Measurements from ENCODE around the gene MEGF11.

MEGF11 gene

GRCh38 chr15:65918945-65919344, 334.6 kb downstream of the MEGF11 start:
- no peaks in the 10 kb centered on the region for H3K36me3 ChIP-seq (ENCODE audit: control insufficient read depth, insufficient read depth, low read length)
- no peak overlapping the region for H3K27ac ChIP-seq (ENCODE audit: insufficient read depth, low read depth, low read length, poor library complexity, severe bottlenecking)
- 96 to 100% methylated on average over 5 of the region's 5 CpGs for WGBS, 2 experiments
- no peaks in the 10 kb centered on the region for H3K27me3 ChIP-seq (ENCODE audit: control insufficient read depth, insufficient read depth, low read length, poor library complexity, severe bottlenecking)
- H3K9me3 ChIP-seq (ENCODE audit: control insufficient read depth, low read length) = no peaks in the 10 kb centered on the region
- no peak overlapping the region for H3K4me3 ChIP-seq (ENCODE audit: insufficient read depth, low read depth, low read length)
- H3K4me1 ChIP-seq (ENCODE audit: control insufficient read depth, insufficient read depth, low read length) = peaks cover 15% of the 10 kb centered on the region

DNA sequence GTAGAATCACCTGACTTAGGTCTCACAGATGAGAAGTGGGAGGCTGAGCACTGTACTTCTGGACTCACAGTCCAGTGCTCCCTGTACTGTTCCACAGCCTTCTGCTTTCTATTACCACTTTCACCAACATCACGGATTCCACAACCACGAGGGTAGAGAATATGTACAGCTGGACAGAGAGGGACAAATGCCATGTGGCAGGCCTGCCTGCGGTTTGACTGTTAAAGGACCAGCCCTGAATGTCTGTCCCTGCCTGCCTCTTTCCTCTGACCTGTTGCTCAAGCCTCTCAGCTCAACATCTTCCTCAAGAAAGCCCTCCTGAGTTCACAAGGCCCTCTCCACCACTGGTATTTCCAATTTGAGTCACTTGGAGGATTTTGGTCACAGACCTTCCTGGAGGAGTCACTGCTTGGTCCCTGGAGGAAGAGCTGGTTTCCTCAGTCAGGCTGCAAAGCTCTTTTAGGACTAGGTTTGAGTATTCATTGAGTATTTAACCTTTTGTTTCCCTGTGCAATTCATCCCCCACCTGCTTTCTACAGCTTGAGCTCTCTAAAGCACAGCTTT, 335.1 kb downstream of the MEGF11 start:
- Histone ChIP-seq H3K36me3 (ENCODE audit: control insufficient read depth, insufficient read depth, low read length) (no peaks in the 10 kb centered on the region), H3K4me3 (ENCODE audit: insufficient read depth, low read depth, low read length) (no peak overlapping the region), H3K4me1 (ENCODE audit: control insufficient read depth, insufficient read depth, low read length) (peaks cover 15% of the 10 kb centered on the region), H3K27me3 (ENCODE audit: control insufficient read depth, insufficient read depth, low read length, poor library complexity, severe bottlenecking) (no peaks in the 10 kb centered on the region), H3K27ac (ENCODE audit: insufficient read depth, low read depth, low read length, poor library complexity, severe bottlenecking) (no peak overlapping the region), H3K9me3 (ENCODE audit: control insufficient read depth, low read length) (no peaks in the 10 kb centered on the region)
- 91 to 100% methylated on average over 3 of the region's 3 CpGs for WGBS, 2 experiments

DNA sequence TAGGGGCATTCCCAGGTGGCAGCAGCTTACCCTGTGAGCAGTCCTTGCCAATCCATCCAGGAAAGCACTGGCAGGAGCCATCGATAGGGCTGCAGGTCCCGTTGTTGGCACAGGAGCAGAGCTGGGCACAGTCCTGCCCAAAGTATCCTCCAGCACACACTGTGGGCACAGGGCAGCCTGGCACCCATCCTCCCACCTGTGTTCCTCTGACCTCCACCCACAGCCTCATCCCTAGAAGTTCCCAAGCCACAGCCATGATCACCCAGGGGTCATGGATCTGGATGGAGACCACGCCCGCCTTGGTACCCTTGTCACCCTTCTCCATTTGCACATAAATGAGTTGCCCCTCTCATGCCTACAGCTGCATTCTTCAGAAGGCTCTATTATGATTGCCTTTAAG, 335.6 kb downstream of the MEGF11 start:
- Histone ChIP-seq H3K4me1 (ENCODE audit: control insufficient read depth, insufficient read depth, low read length) (peaks cover 15% of the 10 kb centered on the region), H3K36me3 (ENCODE audit: control insufficient read depth, insufficient read depth, low read length) (no peaks in the 10 kb centered on the region), H3K9me3 (ENCODE audit: control insufficient read depth, low read length) (no peaks in the 10 kb centered on the region), H3K4me3 (ENCODE audit: insufficient read depth, low read depth, low read length) (no peak overlapping the region), H3K27ac (ENCODE audit: insufficient read depth, low read depth, low read length, poor library complexity, severe bottlenecking) (no peak overlapping the region), H3K27me3 (ENCODE audit: control insufficient read depth, insufficient read depth, low read length, poor library complexity, severe bottlenecking) (no peaks in the 10 kb centered on the region)
- 91 to 92% methylated on average over 4 of the region's 4 CpGs for WGBS, 2 experiments

DNA sequence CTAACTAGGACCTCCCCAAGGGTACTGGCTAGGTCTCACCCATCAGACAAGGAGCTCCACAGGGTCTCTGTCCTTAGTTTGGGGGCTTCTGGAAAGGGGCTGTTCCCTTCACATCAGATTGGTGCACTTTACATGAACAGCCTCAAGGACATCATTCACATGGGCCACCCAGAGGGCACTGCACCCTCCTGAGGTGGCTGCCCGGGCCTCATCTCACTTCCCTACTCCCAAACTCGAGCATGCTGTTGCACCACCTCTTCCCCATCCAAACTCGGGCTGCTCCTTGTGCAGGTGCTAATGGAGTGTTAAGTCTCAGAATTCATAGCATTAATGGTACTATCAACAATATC, 336.2 kb downstream of the MEGF11 start:
- WGBS, 2 experiments = 89 to 93% methylated on average over 3 of the region's 3 CpGs
- Histone ChIP-seq H3K4me1 (ENCODE audit: control insufficient read depth, insufficient read depth, low read length) (peaks cover 15% of the 10 kb centered on the region), H3K4me3 (ENCODE audit: insufficient read depth, low read depth, low read length) (no peak overlapping the region), H3K27ac (ENCODE audit: insufficient read depth, low read depth, low read length, poor library complexity, severe bottlenecking) (no peak overlapping the region), H3K9me3 (ENCODE audit: control insufficient read depth, low read length) (no peaks in the 10 kb centered on the region), H3K36me3 (ENCODE audit: control insufficient read depth, insufficient read depth, low read length) (no peaks in the 10 kb centered on the region), H3K27me3 (ENCODE audit: control insufficient read depth, insufficient read depth, low read length, poor library complexity, severe bottlenecking) (no peaks in the 10 kb centered on the region)

DNA sequence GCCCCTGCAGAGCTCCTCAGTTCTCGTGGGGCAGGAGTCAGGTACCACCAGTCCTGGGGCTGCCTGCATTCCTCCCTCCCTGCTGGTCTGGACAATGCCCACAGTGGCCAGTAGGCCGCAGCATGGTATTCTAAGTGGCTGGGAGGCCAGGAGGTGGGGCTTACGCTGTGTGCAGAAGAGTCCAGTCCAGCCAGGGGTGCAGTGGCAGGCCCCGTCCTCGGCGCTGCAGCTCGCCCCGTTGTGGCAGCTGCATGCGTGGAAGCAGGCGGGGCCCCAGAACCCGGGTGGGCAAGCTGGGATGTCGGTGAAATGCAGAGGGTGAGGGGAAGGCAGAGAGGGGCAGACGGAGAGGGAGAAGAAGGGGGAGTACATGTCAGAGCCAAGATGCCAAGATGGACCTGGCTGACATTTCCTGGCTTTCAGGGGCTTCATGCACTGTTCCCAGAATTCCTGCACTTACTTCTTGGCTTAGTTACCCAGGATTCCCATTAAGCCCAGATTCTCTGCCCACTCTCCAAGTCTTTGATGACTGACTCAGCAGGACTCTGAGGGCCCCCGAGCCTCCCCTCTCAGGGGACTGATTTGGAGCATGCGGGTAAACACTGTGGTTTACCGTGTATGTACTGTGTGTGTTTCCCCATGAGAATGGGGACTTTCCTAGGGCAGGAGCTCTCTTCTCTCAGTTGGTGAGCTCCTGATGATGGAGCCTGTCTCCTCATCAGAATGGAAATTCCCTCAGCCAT, 336.7 kb downstream of the MEGF11 start:
- 57 to 61% methylated on average over 16 of the region's 16 CpGs for WGBS, 2 experiments
- H3K27ac ChIP-seq (ENCODE audit: insufficient read depth, low read depth, low read length, poor library complexity, severe bottlenecking) = no peak overlapping the region
- H3K36me3 ChIP-seq (ENCODE audit: control insufficient read depth, insufficient read depth, low read length) = no peaks in the 10 kb centered on the region
- peaks cover 9% of the 10 kb centered on the region for H3K4me1 ChIP-seq (ENCODE audit: control insufficient read depth, insufficient read depth, low read length)
- H3K9me3 ChIP-seq (ENCODE audit: control insufficient read depth, low read length) = no peaks in the 10 kb centered on the region
- no peaks in the 10 kb centered on the region for H3K27me3 ChIP-seq (ENCODE audit: control insufficient read depth, insufficient read depth, low read length, poor library complexity, severe bottlenecking)
- no peak overlapping the region for H3K4me3 ChIP-seq (ENCODE audit: insufficient read depth, low read depth, low read length)

GRCh38 chr15:65916041-65916663, 337.4 kb downstream of the MEGF11 start:
- peak overlapping the region; percentile 33 for H3K27ac ChIP-seq (ENCODE audit: insufficient read depth, low read depth, low read length, poor library complexity, severe bottlenecking)
- no peaks in the 10 kb centered on the region for H3K36me3 ChIP-seq (ENCODE audit: control insufficient read depth, insufficient read depth, low read length)
- peaks cover 9% of the 10 kb centered on the region for H3K4me1 ChIP-seq (ENCODE audit: control insufficient read depth, insufficient read depth, low read length)
- H3K9me3 ChIP-seq (ENCODE audit: control insufficient read depth, low read length) = no peaks in the 10 kb centered on the region
- WGBS, 2 experiments = 93 to 94% methylated on average over 7 of the region's 7 CpGs
- no peak overlapping the region for H3K4me3 ChIP-seq (ENCODE audit: insufficient read depth, low read depth, low read length)
- H3K27me3 ChIP-seq (ENCODE audit: control insufficient read depth, insufficient read depth, low read length, poor library complexity, severe bottlenecking) = no peaks in the 10 kb centered on the region

GRCh38 chr15:65914981-65915925, 338.3 kb downstream of the MEGF11 start:
- Histone ChIP-seq H3K27me3 (ENCODE audit: control insufficient read depth, insufficient read depth, low read length, poor library complexity, severe bottlenecking) (no peaks in the 10 kb centered on the region), H3K36me3 (ENCODE audit: control insufficient read depth, insufficient read depth, low read length) (no peaks in the 10 kb centered on the region), H3K4me1 (ENCODE audit: control insufficient read depth, insufficient read depth, low read length) (peaks cover 9% of the 10 kb centered on the region), H3K27ac (ENCODE audit: insufficient read depth, low read depth, low read length, poor library complexity, severe bottlenecking) (no peak overlapping the region), H3K9me3 (ENCODE audit: control insufficient read depth, low read length) (no peaks in the 10 kb centered on the region), H3K4me3 (ENCODE audit: insufficient read depth, low read depth, low read length) (no peak overlapping the region)
- WGBS, 2 experiments = 93 to 94% methylated on average over 8 of the region's 8 CpGs

- Histone ChIP-seq H3K27me3 (ENCODE audit: control insufficient read depth, insufficient read depth, low read length, poor library complexity, severe bottlenecking) (no peaks in the 10 kb centered on the region), H3K9me3 (ENCODE audit: control insufficient read depth, low read length) (no peaks in the 10 kb centered on the region), H3K4me1 (ENCODE audit: control insufficient read depth, insufficient read depth, low read length) (peaks cover 9% of the 10 kb centered on the region), H3K27ac (ENCODE audit: insufficient read depth, low read depth, low read length, poor library complexity, severe bottlenecking) (no peak overlapping the region), H3K36me3 (ENCODE audit: control insufficient read depth, insufficient read depth, low read length) (no peaks in the 10 kb centered on the region), H3K4me3 (ENCODE audit: insufficient read depth, low read depth, low read length) (no peak overlapping the region)
- 88% methylated on average over 4 of the region's 4 CpGs for WGBS, 2 experiments
Measured at GRCh38 chr15:65914386-65914785, 339.2 kb downstream of the MEGF11 start.

DNA sequence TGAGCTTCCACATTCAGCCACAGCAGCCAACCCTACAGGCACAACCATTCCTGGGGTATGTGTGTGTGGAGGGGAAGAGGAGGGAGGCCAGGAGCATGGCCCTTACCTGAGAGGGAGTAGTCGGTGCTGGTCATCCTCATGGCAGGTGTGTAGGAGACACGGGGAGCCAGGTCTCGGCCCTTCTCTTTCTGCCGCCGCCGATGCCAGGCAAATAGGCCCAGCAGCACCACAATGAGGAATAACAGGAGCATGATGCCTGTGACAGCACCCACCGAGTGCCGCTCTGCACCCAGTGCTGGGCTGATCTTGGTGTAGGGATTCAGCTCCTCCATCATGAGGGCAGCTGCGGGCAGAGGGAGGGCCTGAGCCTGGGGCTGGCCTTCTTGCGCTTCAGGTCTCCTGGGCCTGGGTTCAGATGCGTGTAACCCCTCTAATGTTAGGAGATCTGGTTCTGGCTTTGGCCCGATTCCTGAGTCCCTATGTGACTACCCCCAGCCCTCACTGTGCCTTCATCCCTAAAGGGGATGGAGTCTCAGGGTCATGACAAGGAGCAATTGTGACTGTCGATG, 339.8 kb downstream of the MEGF11 start:
- Histone ChIP-seq H3K27ac (ENCODE audit: insufficient read depth, low read depth, low read length, poor library complexity, severe bottlenecking) (no peak overlapping the region), H3K4me1 (ENCODE audit: control insufficient read depth, insufficient read depth, low read length) (peaks cover 9% of the 10 kb centered on the region), H3K4me3 (ENCODE audit: insufficient read depth, low read depth, low read length) (no peak overlapping the region), H3K36me3 (ENCODE audit: control insufficient read depth, insufficient read depth, low read length) (no peaks in the 10 kb centered on the region), H3K27me3 (ENCODE audit: control insufficient read depth, insufficient read depth, low read length, poor library complexity, severe bottlenecking) (no peaks in the 10 kb centered on the region), H3K9me3 (ENCODE audit: control insufficient read depth, low read length) (no peaks in the 10 kb centered on the region)
- 93 to 97% methylated on average over 12 of the region's 13 CpGs for WGBS, 2 experiments
